Fibroblast of lung (primary cell): ENCODE results near the gene CACNA2D3.

Experiments used
- EZH2 ChIP-seq: IDR thresholded peaks from 2 replicates; pipeline ENCODE4 v1.5.1; 2012; ENCODE audit warnings: low read length, control low read depth, mild to moderate bottlenecking; ENCODE audit errors: missing control alignments
- TF ChIP-seq, protein P1 (sequence below), 2 donors: IDR thresholded peaks in 1 of 2; conservative IDR thresholded peaks in 1 of 2; 1 replicate in 1 of 2; 2 replicates in 1 of 2; pipeline ENCODE4 v1.5.1; 2011 to 2012; ENCODE audit warnings: low read length in 2 of 2, control low read depth in 1 of 2, inconsistent platforms in 1 of 2, low read depth in 1 of 2, mild to moderate bottlenecking in 1 of 2

DNA sequence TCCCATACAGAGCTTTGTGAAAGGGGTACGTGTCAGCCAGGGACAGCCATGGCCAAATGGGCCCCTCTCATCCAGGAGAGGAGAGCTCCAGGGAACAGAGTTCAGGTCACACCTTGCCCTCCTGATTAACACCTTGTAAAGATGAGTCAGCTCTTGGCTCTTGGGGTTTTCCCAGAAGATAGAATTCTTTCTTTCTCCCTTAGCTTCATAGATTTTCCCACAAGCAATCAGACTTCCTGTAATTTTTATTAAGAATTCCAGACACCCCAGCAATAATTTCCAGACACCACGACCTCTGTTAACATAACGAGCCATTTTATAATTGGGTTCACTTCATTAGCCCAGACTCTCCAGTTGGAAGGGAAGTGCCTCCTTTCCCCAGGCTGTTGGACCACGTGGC, 719.1 kb downstream of the CACNA2D3 start:
- TF ChIP-seq, protein P1, sequence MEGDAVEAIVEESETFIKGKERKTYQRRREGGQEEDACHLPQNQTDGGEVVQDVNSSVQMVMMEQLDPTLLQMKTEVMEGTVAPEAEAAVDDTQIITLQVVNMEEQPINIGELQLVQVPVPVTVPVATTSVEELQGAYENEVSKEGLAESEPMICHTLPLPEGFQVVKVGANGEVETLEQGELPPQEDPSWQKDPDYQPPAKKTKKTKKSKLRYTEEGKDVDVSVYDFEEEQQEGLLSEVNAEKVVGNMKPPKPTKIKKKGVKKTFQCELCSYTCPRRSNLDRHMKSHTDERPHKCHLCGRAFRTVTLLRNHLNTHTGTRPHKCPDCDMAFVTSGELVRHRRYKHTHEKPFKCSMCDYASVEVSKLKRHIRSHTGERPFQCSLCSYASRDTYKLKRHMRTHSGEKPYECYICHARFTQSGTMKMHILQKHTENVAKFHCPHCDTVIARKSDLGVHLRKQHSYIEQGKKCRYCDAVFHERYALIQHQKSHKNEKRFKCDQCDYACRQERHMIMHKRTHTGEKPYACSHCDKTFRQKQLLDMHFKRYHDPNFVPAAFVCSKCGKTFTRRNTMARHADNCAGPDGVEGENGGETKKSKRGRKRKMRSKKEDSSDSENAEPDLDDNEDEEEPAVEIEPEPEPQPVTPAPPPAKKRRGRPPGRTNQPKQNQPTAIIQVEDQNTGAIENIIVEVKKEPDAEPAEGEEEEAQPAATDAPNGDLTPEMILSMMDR (conservative IDR thresholded peaks at IDR 0.05 in 1 of 2, IDR thresholded peaks at IDR 0.05 in 1 of 2; ENCODE audit: low read depth in 1 of 2, low read length in 2 of 2): no peak
- no peak for TF ChIP-seq EZH2
